Measurements from ENCODE around the gene MTMR3.

The MTMR3 gene

GRCh38 chr22:30031764-30032455 is 148.9 kb downstream of the MTMR3 start:
- peaks cover 0 to 2% of the 10 kb centered on the region in 2 donors for H3K4me1 Mint-ChIP-seq
- H3K9me3 Mint-ChIP-seq: no peaks in the 10 kb centered on the region
- no peak for DNase-seq
- H3K4me3 Mint-ChIP-seq: no peak overlapping the region
- no peak for ATAC-seq (replicated peaks)
- H3K27me3 Mint-ChIP-seq: no peaks in the 10 kb centered on the region
- H3K36me3 Mint-ChIP-seq: peaks cover 1 to 14% of the 10 kb centered on the region in 2 donors
- no peak overlapping the region for H3K27ac Mint-ChIP-seq

DNA sequence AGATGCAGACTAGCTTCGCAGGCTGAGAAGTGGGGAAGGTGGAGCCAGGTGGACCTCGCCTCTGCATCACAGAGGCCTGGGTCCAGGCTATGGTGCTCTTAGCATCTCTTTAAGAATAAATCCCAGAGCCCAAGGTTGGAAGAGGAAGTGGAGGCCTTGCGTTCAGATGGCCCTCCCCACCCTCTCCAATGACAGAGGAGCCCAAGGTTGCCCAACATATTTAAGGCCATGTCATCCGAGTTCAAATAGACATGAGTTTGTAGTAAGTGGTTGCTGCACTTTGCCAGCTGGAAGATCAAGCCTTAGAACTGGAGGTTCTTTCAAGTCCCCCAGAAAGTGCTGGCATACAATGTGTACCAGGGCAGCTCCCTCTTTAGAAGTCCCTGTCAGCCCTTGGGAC is 150.2 kb downstream of the MTMR3 start:
- ATAC-seq (replicated peaks) (no peak), DNase-seq (no peak)
- Mint-ChIP-seq H3K4me3 (no peak overlapping the region), H3K36me3 (peaks cover 1 to 5% of the 10 kb centered on the region in 2 donors), H3K9me3 (no peaks in the 10 kb centered on the region), H3K27me3 (no peaks in the 10 kb centered on the region), H3K27ac (no peak overlapping the region), H3K4me1 (peaks cover 0 to 2% of the 10 kb centered on the region in 2 donors)

DNA sequence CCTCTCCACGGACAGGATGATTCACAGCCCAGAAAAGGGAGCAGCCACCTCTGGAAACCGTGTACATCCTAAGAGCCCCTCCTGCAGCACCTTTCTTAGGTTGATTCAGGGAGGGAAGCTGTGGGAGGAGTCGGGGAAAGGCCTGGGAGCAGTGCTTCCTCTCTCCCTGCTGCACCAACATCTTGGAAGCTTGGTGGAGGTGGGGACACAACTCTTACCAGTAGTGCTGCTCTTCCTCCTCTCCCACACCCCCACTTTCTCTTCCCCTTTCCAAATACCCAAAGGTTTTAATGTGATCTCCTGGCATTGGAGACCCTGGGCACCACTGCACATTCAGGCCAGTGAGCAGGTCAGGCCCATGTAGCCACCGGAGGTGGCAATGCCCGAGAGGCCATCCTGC is 150.9 kb downstream of the MTMR3 start:
- Mint-ChIP-seq H3K27me3 (no peaks in the 10 kb centered on the region), H3K36me3 (peaks cover 1 to 3% of the 10 kb centered on the region in 2 donors), H3K27ac (peak overlapping the region; percentile 9), H3K4me1 (peaks cover 0 to 2% of the 10 kb centered on the region in 2 donors), H3K4me3 (no peak overlapping the region), H3K9me3 (no peaks in the 10 kb centered on the region)
- ATAC-seq (replicated peaks): no peak
- DNase-seq: no peak

GRCh38 chr22:30036656-30037055 is 153.7 kb downstream of the MTMR3 start:
- ATAC-seq (replicated peaks) (no peak), DNase-seq (no peak)
- Mint-ChIP-seq H3K4me1 (peaks cover 0 to 2% of the 10 kb centered on the region in 2 donors), H3K27me3 (peaks cover under 1 to 3% of the 10 kb centered on the region in 2 donors), H3K4me3 (no peak overlapping the region), H3K9me3 (no peaks in the 10 kb centered on the region), H3K27ac (no peak overlapping the region), H3K36me3 (peaks cover 0 to 1% of the 10 kb centered on the region in 2 donors)

GRCh38 chr22:30038219-30038618 is 155.2 kb downstream of the MTMR3 start:
- H3K27me3 Mint-ChIP-seq: peaks cover 6 to 8% of the 10 kb centered on the region in 2 donors
- H3K27ac Mint-ChIP-seq: no peak overlapping the region

DNA sequence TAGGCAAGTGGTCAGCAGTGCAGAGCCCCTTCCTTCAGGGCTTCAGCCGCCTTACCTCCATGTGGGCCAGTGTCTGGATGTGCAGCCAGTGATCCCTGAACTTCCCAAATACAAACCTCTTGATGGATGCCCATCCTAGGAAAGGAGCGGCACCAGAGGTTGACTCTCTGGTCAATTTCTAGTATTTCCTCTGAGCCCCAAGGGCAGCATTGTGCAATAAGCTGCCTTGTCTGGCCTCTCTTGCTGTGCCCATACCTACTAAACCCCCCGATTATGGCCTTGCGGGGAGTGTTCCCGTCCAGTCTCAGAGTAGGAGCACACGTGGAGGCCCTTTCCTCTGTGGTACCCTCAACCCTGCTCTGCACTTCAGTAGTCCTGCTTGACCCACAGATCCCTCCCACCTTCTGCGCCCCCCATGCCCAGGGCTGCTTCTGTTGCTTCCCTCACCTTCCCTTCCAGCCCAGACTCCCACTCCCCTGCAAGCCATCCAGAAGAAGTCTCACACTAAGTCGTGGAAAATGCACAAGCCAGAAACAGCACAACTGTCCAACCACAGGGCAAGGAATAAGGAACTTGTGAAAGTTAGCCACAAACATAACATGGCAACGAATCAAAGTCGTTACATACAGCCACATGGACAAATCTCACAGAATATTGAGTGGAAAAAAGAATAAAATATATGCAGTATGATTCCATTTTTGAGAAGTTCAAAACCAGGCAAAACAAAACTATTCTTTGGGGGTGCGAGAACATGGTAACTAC is 157.7 kb downstream of the MTMR3 start:
- Mint-ChIP-seq H3K9me3 (no peaks in the 10 kb centered on the region), H3K4me3 (no peak overlapping the region), H3K27me3 (peaks cover 6 to 8% of the 10 kb centered on the region in 2 donors), H3K36me3 (no peaks in the 10 kb centered on the region), H3K4me1 (no peaks in the 10 kb centered on the region), H3K27ac (no peak overlapping the region)
- ATAC-seq (replicated peaks) (no peak), DNase-seq (no peak)

More at GRCh38 chr22:30038219-30038618, 155.2 kb downstream of the MTMR3 start:
- H3K4me1 Mint-ChIP-seq: peaks cover 0 to 2% of the 10 kb centered on the region in 2 donors
- H3K36me3 Mint-ChIP-seq: peaks cover 0 to 1% of the 10 kb centered on the region in 2 donors
- H3K4me3 Mint-ChIP-seq: no peak overlapping the region
- ATAC-seq (replicated peaks) (no peak), DNase-seq (no peak)
- no peaks in the 10 kb centered on the region for H3K9me3 Mint-ChIP-seq

DNA sequence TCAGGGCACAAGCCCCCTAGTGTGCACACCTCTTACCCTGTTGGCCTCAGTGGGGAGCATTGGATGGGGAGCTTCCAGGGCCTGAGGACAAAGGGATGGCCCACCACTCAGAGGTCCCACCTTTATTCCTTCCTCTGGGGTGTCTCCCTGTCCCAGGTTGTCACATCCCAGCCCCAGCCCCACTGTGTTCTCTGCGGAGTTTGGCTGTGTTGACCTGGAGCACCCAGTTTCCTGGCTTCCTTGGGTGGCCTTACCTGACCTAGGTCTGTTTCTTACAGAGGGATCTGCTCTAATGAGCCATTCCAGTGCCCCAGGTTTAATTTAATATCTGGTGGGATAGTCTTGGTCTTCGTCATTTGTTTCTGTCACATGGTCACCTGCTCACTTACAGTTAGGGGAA is 158.5 kb downstream of the MTMR3 start:
- Mint-ChIP-seq H3K27ac (no peak overlapping the region), H3K4me1 (peaks cover 0 to under 1% of the 10 kb centered on the region in 2 donors), H3K4me3 (no peak overlapping the region), H3K9me3 (no peaks in the 10 kb centered on the region), H3K36me3 (no peaks in the 10 kb centered on the region), H3K27me3 (peaks cover 6 to 8% of the 10 kb centered on the region in 2 donors)
- no peak for ATAC-seq (replicated peaks)
- DNase-seq: no peak

- no peak overlapping the region for H3K27ac Mint-ChIP-seq
- H3K4me1 Mint-ChIP-seq: peaks cover 1 to 4% of the 10 kb centered on the region in 2 donors
- ATAC-seq (replicated peaks): no peak
- H3K36me3 Mint-ChIP-seq: no peaks in the 10 kb centered on the region
- no peak for DNase-seq
- H3K9me3 Mint-ChIP-seq: no peaks in the 10 kb centered on the region
- H3K27me3 Mint-ChIP-seq: peaks cover 6 to 8% of the 10 kb centered on the region in 2 donors
- H3K4me3 Mint-ChIP-seq: no peak overlapping the region
Observed at GRCh38 chr22:30041881-30042280, 158.9 kb downstream of the MTMR3 start.

DNA sequence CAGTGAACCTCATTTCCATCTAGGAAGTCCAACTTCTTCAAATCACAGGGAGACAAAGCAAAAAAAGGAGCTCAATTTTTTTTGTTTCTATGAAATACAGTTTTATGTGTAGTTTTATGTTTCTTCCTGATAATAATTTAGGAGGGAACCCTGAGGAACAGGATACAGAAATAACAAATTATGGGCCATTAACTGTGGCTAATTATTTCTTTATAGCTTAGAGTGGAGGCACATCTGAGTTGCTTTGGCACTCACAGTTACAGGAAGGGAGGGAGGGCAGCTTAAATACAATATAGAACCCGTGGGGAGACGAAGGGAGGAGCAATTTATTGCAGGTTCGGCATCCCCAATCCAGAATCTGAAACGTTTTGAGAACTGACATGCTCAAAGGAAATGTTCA is 160.2 kb downstream of the MTMR3 start:
- DNase-seq (no peak), ATAC-seq (replicated peaks) (no peak)
- Mint-ChIP-seq H3K27ac (no peak overlapping the region), H3K4me1 (peaks cover 2 to 7% of the 10 kb centered on the region in 2 donors), H3K4me3 (no peak overlapping the region), H3K36me3 (no peaks in the 10 kb centered on the region), H3K9me3 (no peaks in the 10 kb centered on the region), H3K27me3 (peaks cover 6 to 8% of the 10 kb centered on the region in 2 donors)

DNA sequence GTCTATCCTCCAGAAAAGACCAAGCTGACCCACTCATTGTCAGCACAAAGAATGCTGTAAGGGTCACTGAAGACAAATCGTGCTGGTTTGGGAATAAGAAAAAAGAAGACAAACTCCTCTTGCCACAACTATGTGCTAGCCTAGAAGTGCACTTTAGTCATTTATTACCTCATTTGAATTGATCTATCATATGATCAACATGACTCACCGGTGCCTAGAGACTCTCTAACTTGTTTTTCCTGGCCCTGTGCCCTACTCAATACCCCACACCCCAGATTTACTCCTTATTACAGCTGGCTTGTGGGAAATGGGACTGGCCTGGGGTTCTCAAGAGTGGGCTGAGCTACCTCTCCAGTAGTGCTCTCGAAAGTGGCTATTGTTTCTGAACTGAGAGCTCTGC is 161.4 kb downstream of the MTMR3 start:
- peaks cover 6 to 8% of the 10 kb centered on the region in 2 donors for H3K27me3 Mint-ChIP-seq
- no peak overlapping the region for H3K4me3 Mint-ChIP-seq
- no peaks in the 10 kb centered on the region for H3K9me3 Mint-ChIP-seq
- H3K36me3 Mint-ChIP-seq: no peaks in the 10 kb centered on the region
- peaks cover 2 to 7% of the 10 kb centered on the region in 2 donors for H3K4me1 Mint-ChIP-seq
- ATAC-seq (replicated peaks): no peak
- no peak overlapping the region for H3K27ac Mint-ChIP-seq
- DNase-seq: no peak

GRCh38 chr22:30044881-30045493 is 162.0 kb downstream of the MTMR3 start:
- Mint-ChIP-seq H3K27me3 (peaks cover 6 to 8% of the 10 kb centered on the region in 2 donors), H3K9me3 (no peaks in the 10 kb centered on the region), H3K36me3 (no peaks in the 10 kb centered on the region), H3K4me3 (no peak overlapping the region), H3K27ac (no peak overlapping the region), H3K4me1 (peaks cover 2 to 7% of the 10 kb centered on the region in 2 donors)
- no peak for DNase-seq
- no peak for ATAC-seq (replicated peaks)

- Mint-ChIP-seq H3K4me3 (no peak overlapping the region), H3K9me3 (no peaks in the 10 kb centered on the region), H3K27ac (no peak overlapping the region), H3K36me3 (no peaks in the 10 kb centered on the region), H3K27me3 (peaks cover 6 to 8% of the 10 kb centered on the region in 2 donors), H3K4me1 (peaks cover 2 to 7% of the 10 kb centered on the region in 2 donors)
- DNase-seq: no peak
- ATAC-seq (replicated peaks): no peak
Observed at GRCh38 chr22:30045494-30045887, 162.5 kb downstream of the MTMR3 start.

- no peak for ATAC-seq (replicated peaks)
- H3K9me3 Mint-ChIP-seq: no peaks in the 10 kb centered on the region
- no peak for DNase-seq
- no peak overlapping the region for H3K4me3 Mint-ChIP-seq
- H3K4me1 Mint-ChIP-seq: peaks cover 2 to 7% of the 10 kb centered on the region in 2 donors
- H3K27me3 Mint-ChIP-seq: peaks cover 6 to 8% of the 10 kb centered on the region in 2 donors
- H3K27ac Mint-ChIP-seq: no peak overlapping the region
- H3K36me3 Mint-ChIP-seq: no peaks in the 10 kb centered on the region
Observed at GRCh38 chr22:30045901-30046715, 163.1 kb downstream of the MTMR3 start.
